HG03521 (cell line): Measurements from ENCODE around the gene ATP1B4.
"Not testable (repeated sequence)": the region's sequence is repeated elsewhere in the genome, so short reads cannot be mapped to it uniquely, and the experiment has no call there.

Source experiments
- ATAC-seq: cut with Tn5 transposase; IDR thresholded peaks from one replicate; pipeline ENCODE4 v1.9.1; 2021; ENCODE audit warnings: mild to moderate bottlenecking, moderate library complexity; ENCODE audit not compliant: unreplicated experiment

Gene ATP1B4

GRCh38 chrX:120361764-120362305 lies at the start of gene ATP1B4:
Gene ATP1B4, plus strand, starts transcription at chrX:120362089. Its CDS starts 80 bp downstream, at chrX:120362169.
- no peak for ATAC-seq

- ATAC-seq = no peak
Observed at GRCh38 chrX:120315776-120316175, 46.1 kb upstream of the ATP1B4 start.

- ATAC-seq = no peak
Observed at GRCh38 chrX:120316587-120317283, 45.2 kb upstream of the ATP1B4 start.

- no peak for ATAC-seq
Observed at GRCh38 chrX:120318411-120318810, 43.5 kb upstream of the ATP1B4 start.

- ATAC-seq = no peak
Observed at GRCh38 chrX:120321520-120322281, 40.2 kb upstream of the ATP1B4 start.

- ATAC-seq = no peak
Observed at GRCh38 chrX:120331116-120331515, 30.8 kb upstream of the ATP1B4 start.

- ATAC-seq = no peak
Observed at GRCh38 chrX:120332394-120332793, 29.5 kb upstream of the ATP1B4 start.

- no peak for ATAC-seq
Observed at GRCh38 chrX:120334151-120334550, 27.7 kb upstream of the ATP1B4 start.

GRCh38 chrX:120334603-120335002 lies 27.3 kb upstream of the ATP1B4 start:
- no peak for ATAC-seq

GRCh38 chrX:120335289-120335688 lies 26.6 kb upstream of the ATP1B4 start:
- no peak for ATAC-seq

- ATAC-seq = no peak
Observed at GRCh38 chrX:120336899-120337298, 25.0 kb upstream of the ATP1B4 start.

- ATAC-seq = not testable (repeated sequence)
Observed at GRCh38 chrX:120344566-120344965, 17.3 kb upstream of the ATP1B4 start.

GRCh38 chrX:120350450-120351138 lies 11.3 kb upstream of the ATP1B4 start:
- ATAC-seq = no peak

- no peak for ATAC-seq
Observed at GRCh38 chrX:120356084-120356483, 5.8 kb upstream of the ATP1B4 start.

GRCh38 chrX:120357186-120357585 lies 4.7 kb upstream of the ATP1B4 start:
- ATAC-seq = no peak

GRCh38 chrX:120358737-120359456 lies 3.0 kb upstream of the ATP1B4 start:
- no peak for ATAC-seq

GRCh38 chrX:120365320-120365719 lies 3.4 kb downstream of the ATP1B4 start:
- ATAC-seq = peak; percentile 59

- no peak for ATAC-seq
Observed at GRCh38 chrX:120365968-120366367, 4.1 kb downstream of the ATP1B4 start.

- ATAC-seq = no peak
Observed at GRCh38 chrX:120366794-120367193, 4.9 kb downstream of the ATP1B4 start.

- no peak for ATAC-seq
Observed at GRCh38 chrX:120367402-120368109, 5.7 kb downstream of the ATP1B4 start.
